Neural crest cell (in vitro differentiated cells): ENCODE results near the gene CNN2. TPM values are rescaled to one million over a fixed set of nuclear protein-coding genes. Genes with fewer than 3 reads are reported as not detected.

Experiments
- DNase-seq: peaks from one replicate; pipeline ENCODE4 v3.0.0; 2021; ENCODE audit warnings: low read depth, mixed read lengths, low spot score
- H3K27ac Mint-ChIP-seq: one replicate; pipeline ENCODE4 v1.8.0; 2021; ENCODE audit warnings: mild to moderate bottlenecking, mixed read lengths; ENCODE audit not compliant: unreplicated experiment
- H3K27me3 Mint-ChIP-seq: 2 replicates; pipeline ENCODE4 v1.8.0; 2021; ENCODE audit warnings: low read depth, mild to moderate bottlenecking, mixed read lengths
- H3K36me3 Mint-ChIP-seq: 2 replicates; pipeline ENCODE4 v1.8.0; 2021; ENCODE audit warnings: low read depth, mild to moderate bottlenecking, mixed read lengths
- H3K4me1 Mint-ChIP-seq: 2 replicates; pipeline ENCODE4 v1.8.0; 2021; ENCODE audit warnings: mixed read lengths
- H3K4me3 Mint-ChIP-seq: one replicate; pipeline ENCODE4 v1.8.0; 2021; ENCODE audit warnings: mild to moderate bottlenecking, mixed read lengths
- H3K9me3 Mint-ChIP-seq: 2 replicates; pipeline ENCODE4 v1.8.0; 2021; ENCODE audit warnings: mixed read lengths
- total RNA-seq: library from RNA; stranded (reverse); gene quantifications from 2 replicates; pipeline ENCODE4 v1.2.1, GENCODE V29; 2021
- TF ChIP-seq, protein P1 (sequence below): fragments of 200-600 bp; sonication (generic); conservative IDR thresholded peaks from 2 replicates; pipeline ENCODE4 v1.5.0; 2021; ENCODE audit warnings: antibody characterized with exemption, mild to moderate bottlenecking

The CNN2 gene
- total RNA-seq, 1 donor from 2014 or later, result 140 TPM

DNA sequence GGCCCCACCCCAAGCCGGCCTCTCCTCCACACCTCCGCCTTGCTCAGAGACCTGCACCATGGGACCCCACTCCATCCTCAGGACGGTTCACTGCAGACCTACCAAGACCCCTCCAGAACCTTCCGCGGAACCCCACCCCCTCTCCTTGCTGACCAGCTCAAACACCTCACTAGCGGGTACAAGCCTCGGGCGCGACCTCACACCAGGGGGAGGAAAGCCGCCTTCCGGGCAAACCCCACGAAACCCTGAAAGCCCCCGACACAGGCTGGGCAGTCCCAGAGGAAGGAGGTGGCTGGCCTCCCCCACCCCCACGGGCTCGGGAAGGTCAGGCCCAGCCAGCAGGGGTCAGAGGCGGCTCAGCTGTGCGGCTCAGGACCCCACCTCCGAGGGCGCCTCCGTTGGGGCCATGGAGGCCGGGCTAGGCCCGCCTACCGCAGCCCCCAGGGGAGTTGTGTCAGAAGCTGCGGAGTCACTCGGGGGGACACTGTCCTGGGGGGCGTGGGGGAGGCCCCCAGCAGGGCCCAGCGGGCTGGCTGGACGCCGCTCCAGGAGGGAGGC, 16.3 kb upstream of the CNN2 start:
- TF ChIP-seq, protein P1, sequence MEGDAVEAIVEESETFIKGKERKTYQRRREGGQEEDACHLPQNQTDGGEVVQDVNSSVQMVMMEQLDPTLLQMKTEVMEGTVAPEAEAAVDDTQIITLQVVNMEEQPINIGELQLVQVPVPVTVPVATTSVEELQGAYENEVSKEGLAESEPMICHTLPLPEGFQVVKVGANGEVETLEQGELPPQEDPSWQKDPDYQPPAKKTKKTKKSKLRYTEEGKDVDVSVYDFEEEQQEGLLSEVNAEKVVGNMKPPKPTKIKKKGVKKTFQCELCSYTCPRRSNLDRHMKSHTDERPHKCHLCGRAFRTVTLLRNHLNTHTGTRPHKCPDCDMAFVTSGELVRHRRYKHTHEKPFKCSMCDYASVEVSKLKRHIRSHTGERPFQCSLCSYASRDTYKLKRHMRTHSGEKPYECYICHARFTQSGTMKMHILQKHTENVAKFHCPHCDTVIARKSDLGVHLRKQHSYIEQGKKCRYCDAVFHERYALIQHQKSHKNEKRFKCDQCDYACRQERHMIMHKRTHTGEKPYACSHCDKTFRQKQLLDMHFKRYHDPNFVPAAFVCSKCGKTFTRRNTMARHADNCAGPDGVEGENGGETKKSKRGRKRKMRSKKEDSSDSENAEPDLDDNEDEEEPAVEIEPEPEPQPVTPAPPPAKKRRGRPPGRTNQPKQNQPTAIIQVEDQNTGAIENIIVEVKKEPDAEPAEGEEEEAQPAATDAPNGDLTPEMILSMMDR, result no peak
- H3K4me1 Mint-ChIP-seq, result no peaks in the 10 kb centered on the region
- H3K9me3 Mint-ChIP-seq, result no peaks in the 10 kb centered on the region
- peaks cover 3% of the 10 kb centered on the region for H3K36me3 Mint-ChIP-seq
- no peak overlapping the region for H3K4me3 Mint-ChIP-seq
- no peak for DNase-seq
- H3K27ac Mint-ChIP-seq, result no peak overlapping the region
- peaks cover 4% of the 10 kb centered on the region for H3K27me3 Mint-ChIP-seq

DNA sequence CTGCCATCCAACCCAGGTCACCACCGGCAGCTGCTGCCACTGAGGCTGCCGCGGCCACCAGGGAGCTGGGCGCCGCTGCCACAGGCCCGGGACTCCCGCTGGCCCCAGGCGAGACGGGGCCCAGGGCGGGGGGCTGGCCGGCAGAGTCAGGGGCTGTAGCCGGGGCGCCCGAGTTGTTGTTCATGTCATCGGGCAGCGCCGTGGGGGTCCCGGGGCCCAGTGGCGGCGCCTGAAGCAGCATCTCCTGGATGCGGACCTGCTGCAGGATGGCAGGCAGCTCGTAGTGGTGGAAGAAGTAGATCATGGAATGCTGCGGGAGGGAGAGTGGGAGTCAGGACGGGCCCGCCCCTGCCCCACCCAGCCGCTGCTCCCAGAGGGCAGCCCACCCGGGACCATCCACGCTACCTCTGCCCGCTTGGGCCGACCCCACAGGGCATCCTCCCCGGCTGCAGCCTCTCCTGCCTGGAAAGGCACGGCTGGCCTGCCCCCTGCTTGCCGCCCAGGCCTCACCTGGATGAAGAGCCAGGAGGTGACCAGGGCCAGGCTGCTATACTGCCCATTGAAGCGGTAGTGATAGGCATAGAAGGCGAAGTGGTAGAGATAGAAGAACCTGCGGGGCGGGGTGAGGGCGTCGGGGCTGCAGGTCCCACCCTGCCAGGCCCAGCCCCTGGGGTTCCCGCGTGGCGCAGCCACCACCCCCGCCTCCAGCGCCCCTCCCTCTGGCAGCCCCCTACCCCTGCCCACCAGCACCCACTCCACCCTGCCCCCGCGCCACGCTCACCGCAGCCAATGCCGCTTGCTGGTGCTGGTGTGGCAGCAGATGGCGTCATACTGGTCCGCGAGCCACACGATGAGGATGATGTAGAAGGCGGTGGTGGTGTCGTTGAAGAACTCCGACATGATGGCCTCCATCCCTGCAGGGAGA, 15.6 kb upstream of the CNN2 start:
- Mint-ChIP-seq H3K4me3 (no peak overlapping the region), H3K36me3 (peaks cover 3% of the 10 kb centered on the region), H3K27ac (no peak overlapping the region), H3K27me3 (peaks cover 2% of the 10 kb centered on the region), H3K4me1 (no peaks in the 10 kb centered on the region), H3K9me3 (no peaks in the 10 kb centered on the region)
- TF ChIP-seq, protein P1, result no peak
- DNase-seq, result no peak

DNA sequence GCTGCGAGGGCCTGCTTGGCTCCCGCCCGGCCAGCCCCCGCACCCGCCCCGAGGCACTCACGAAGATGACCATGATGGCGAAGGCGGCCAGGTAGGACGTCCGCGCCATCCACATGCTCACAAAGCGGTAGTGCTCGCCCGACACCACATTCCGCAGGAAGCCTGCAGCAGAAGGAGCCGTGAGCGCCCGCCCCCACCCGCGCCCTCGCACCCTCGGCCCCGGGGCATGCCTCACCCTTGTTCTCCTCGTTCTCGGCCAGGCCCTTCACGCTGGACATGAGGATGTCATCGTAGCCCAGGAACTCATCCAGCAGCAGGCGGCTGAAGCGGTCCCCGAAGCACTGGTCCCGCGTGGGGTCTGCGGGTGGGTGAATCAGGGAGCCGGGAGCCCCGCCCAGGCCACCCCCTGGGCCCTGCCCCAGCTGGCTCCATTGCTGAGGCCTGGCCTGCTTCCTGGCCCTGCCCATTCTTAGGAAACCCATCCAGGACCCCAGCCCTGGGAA, 14.5 kb upstream of the CNN2 start:
- H3K4me1 Mint-ChIP-seq, result peaks cover 7% of the 10 kb centered on the region

DNA sequence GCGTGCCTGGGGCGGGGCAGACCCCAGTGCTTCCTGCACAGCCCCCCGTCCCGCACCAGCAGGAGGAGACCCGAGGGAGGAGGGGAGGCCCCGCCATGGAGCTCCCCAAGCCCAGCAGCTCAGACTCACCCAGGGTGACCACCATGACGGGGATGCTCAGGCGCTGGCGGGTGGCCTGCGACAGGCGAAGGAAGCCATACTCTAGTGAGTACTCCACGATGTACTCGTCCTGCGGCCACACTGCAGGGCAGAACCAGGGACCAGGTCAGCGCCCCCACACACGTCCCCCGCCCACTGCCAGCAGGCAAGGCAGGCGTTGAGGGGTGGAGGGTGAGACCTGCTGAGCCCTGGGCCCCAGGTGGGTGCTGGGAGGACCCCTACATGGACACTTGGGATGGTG, 14.1 kb upstream of the CNN2 start:
- no peaks in the 10 kb centered on the region for H3K27me3 Mint-ChIP-seq
- H3K4me1 Mint-ChIP-seq, result peaks cover 12% of the 10 kb centered on the region
- H3K9me3 Mint-ChIP-seq, result no peaks in the 10 kb centered on the region
- no peak overlapping the region for H3K27ac Mint-ChIP-seq
- TF ChIP-seq, protein P1, result no peak
- no peak for DNase-seq
- H3K4me3 Mint-ChIP-seq, result no peak overlapping the region
- no peaks in the 10 kb centered on the region for H3K36me3 Mint-ChIP-seq

More for the DNA sequence above, 14.5 kb upstream of the CNN2 start:
- Mint-ChIP-seq H3K27ac (no peak overlapping the region), H3K9me3 (no peaks in the 10 kb centered on the region), H3K4me3 (no peak overlapping the region), H3K27me3 (no peaks in the 10 kb centered on the region), H3K36me3 (no peaks in the 10 kb centered on the region)
- DNase-seq, result no peak
- TF ChIP-seq, protein P1, result no peak

DNA sequence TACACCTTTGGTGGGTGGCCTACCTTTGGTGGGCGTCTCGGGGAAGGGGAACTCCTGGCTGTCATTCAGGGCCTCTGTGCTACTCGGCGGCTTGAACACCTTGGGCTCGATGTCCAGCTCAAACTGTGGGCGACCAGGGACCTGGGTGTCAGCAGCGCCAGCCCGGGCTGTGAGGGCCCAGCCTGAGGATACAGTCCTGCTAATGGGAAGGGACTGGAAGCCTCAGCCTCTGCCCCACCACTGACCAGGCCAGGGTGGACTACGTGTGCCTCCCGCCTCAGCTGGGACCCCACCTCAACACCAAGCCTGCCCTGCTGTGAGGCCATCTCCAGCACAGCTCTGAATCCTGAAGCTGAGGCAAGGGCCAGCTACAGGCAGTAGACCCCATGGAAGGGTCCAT, 13.2 kb upstream of the CNN2 start:
- peaks cover 18% of the 10 kb centered on the region for H3K4me1 Mint-ChIP-seq

More for the DNA sequence above, 13.2 kb upstream of the CNN2 start:
- H3K36me3 Mint-ChIP-seq, result no peaks in the 10 kb centered on the region
- H3K27me3 Mint-ChIP-seq, result no peaks in the 10 kb centered on the region
- TF ChIP-seq, protein P1, result no peak
- DNase-seq, result no peak
- no peak overlapping the region for H3K27ac Mint-ChIP-seq
- H3K9me3 Mint-ChIP-seq, result no peaks in the 10 kb centered on the region
- no peak overlapping the region for H3K4me3 Mint-ChIP-seq
